OCI-LY3 (cell line): Measurements from ENCODE around the gene SLC43A2.

ENCODE experiments used
- EZH2phosphoT487 ChIP-seq: fragments of 200-600 bp; shearing (Covaris generic); IDR thresholded peaks from 2 replicates; pipeline ENCODE4 v1.6.1; 2018; ENCODE audit warnings: antibody characterized with exemption, mixed run types, low read depth
- TF ChIP-seq, protein P1 (sequence below): fragments of 200-600, 300-600 bp; sonication (generic); IDR thresholded peaks from 2 replicates; pipeline ENCODE4 v1.5.1; 2014; ENCODE audit warnings: antibody characterized with exemption, low read length, low read depth

GRCh38 chr17:1545618-1546017 lies 83.0 kb downstream of the SLC43A2 start:
- TF ChIP-seq EZH2phosphoT487, result no peak
- TF ChIP-seq, protein P1, sequence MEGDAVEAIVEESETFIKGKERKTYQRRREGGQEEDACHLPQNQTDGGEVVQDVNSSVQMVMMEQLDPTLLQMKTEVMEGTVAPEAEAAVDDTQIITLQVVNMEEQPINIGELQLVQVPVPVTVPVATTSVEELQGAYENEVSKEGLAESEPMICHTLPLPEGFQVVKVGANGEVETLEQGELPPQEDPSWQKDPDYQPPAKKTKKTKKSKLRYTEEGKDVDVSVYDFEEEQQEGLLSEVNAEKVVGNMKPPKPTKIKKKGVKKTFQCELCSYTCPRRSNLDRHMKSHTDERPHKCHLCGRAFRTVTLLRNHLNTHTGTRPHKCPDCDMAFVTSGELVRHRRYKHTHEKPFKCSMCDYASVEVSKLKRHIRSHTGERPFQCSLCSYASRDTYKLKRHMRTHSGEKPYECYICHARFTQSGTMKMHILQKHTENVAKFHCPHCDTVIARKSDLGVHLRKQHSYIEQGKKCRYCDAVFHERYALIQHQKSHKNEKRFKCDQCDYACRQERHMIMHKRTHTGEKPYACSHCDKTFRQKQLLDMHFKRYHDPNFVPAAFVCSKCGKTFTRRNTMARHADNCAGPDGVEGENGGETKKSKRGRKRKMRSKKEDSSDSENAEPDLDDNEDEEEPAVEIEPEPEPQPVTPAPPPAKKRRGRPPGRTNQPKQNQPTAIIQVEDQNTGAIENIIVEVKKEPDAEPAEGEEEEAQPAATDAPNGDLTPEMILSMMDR, result no peak
